Measurements from ENCODE around the gene CACNB2.

The CACNB2 gene

GRCh38 chr10:18240185-18240882, 100.1 kb downstream of the CACNB2 start:
- no peaks in the 10 kb centered on the region for H3K79me2 ChIP-seq (ENCODE audit: low read length)

GRCh38 chr10:18246967-18247366, 106.7 kb downstream of the CACNB2 start:
- Histone ChIP-seq H3K27me3 (ENCODE audit: low read depth, low read length) (peaks cover 4% of the 10 kb centered on the region; the same call in 1 of the 2 replicates), H3K36me3 (replicated peaks; ENCODE audit: low read depth, low read length) (no peaks in the 10 kb centered on the region), H4K20me1 (ENCODE audit: insufficient read depth, low read length) (no peaks in the 10 kb centered on the region), H3K4me2 (ENCODE audit: low read length) (no peak overlapping the region), H3K4me1 (ENCODE audit: low read length) (no peaks in the 10 kb centered on the region), H3K27ac (ENCODE audit: low read length) (no peak overlapping the region), H3K9me3 (ENCODE audit: insufficient read depth, low read length) (no peaks in the 10 kb centered on the region), H3K79me2 (ENCODE audit: low read length) (no peaks in the 10 kb centered on the region), H3K9ac (ENCODE audit: low read length) (no peak overlapping the region), H2AFZ (ENCODE audit: low read depth, low read length) (no peak overlapping the region), H3K4me3 (ENCODE audit: low read length) (no peak overlapping the region)
- no peak for TF ChIP-seq EZH2phosphoT487 (IDR thresholded peaks at IDR 0.05; ENCODE audit: low read depth)
- TF ChIP-seq CTCF (IDR thresholded peaks at IDR 0.05; ENCODE audit: low read depth, low read length), result no peak

More at GRCh38 chr10:18240185-18240882, 100.1 kb downstream of the CACNB2 start:
- Histone ChIP-seq H4K20me1 (ENCODE audit: insufficient read depth, low read length) (no peaks in the 10 kb centered on the region), H3K4me2 (ENCODE audit: low read length) (no peak overlapping the region), H3K27ac (ENCODE audit: low read length) (no peak overlapping the region), H3K4me1 (ENCODE audit: low read length) (no peaks in the 10 kb centered on the region), H3K9ac (ENCODE audit: low read length) (no peak overlapping the region), H3K9me3 (ENCODE audit: insufficient read depth, low read length) (no peaks in the 10 kb centered on the region), H3K4me3 (ENCODE audit: low read length) (no peak overlapping the region), H2AFZ (ENCODE audit: low read depth, low read length) (no peak overlapping the region), H3K27me3 (ENCODE audit: low read depth, low read length) (0 out of 2 replicates have a peak, but pooled peaks cover 3% of the 10 kb centered on the region), H3K36me3 (replicated peaks; ENCODE audit: low read depth, low read length) (no peaks in the 10 kb centered on the region)
- no peak for TF ChIP-seq CTCF (IDR thresholded peaks at IDR 0.05; ENCODE audit: low read depth, low read length)
- TF ChIP-seq EZH2phosphoT487 (IDR thresholded peaks at IDR 0.05; ENCODE audit: low read depth), result no peak

GRCh38 chr10:18252086-18252485, 111.9 kb downstream of the CACNB2 start:
- Histone ChIP-seq H3K9ac (ENCODE audit: low read length) (no peak overlapping the region), H2AFZ (ENCODE audit: low read depth, low read length) (no peak overlapping the region), H3K4me2 (ENCODE audit: low read length) (no peak overlapping the region), H3K27me3 (ENCODE audit: low read depth, low read length) (peaks cover 4% of the 10 kb centered on the region; the same call in 1 of the 2 replicates), H3K27ac (ENCODE audit: low read length) (no peak overlapping the region), H3K4me1 (ENCODE audit: low read length) (no peaks in the 10 kb centered on the region; the same call in 1 of the 2 replicates), H3K9me3 (ENCODE audit: insufficient read depth, low read length) (no peaks in the 10 kb centered on the region), H4K20me1 (ENCODE audit: insufficient read depth, low read length) (no peaks in the 10 kb centered on the region), H3K79me2 (ENCODE audit: low read length) (no peaks in the 10 kb centered on the region), H3K4me3 (ENCODE audit: low read length) (no peak overlapping the region), H3K36me3 (replicated peaks; ENCODE audit: low read depth, low read length) (no peaks in the 10 kb centered on the region)
- no peak for TF ChIP-seq CTCF (IDR thresholded peaks at IDR 0.05; ENCODE audit: low read depth, low read length)
- no peak for TF ChIP-seq EZH2phosphoT487 (IDR thresholded peaks at IDR 0.05; ENCODE audit: low read depth)

GRCh38 chr10:18254086-18254485, 113.9 kb downstream of the CACNB2 start:
- Histone ChIP-seq H3K4me3 (ENCODE audit: low read length) (no peak overlapping the region), H3K27ac (ENCODE audit: low read length) (no peak overlapping the region), H3K36me3 (replicated peaks; ENCODE audit: low read depth, low read length) (no peaks in the 10 kb centered on the region), H3K27me3 (ENCODE audit: low read depth, low read length) (no peaks in the 10 kb centered on the region; the same call in 1 of the 2 replicates), H4K20me1 (ENCODE audit: insufficient read depth, low read length) (no peaks in the 10 kb centered on the region), H3K4me2 (ENCODE audit: low read length) (no peak overlapping the region), H3K9me3 (ENCODE audit: insufficient read depth, low read length) (no peaks in the 10 kb centered on the region), H3K4me1 (ENCODE audit: low read length) (no peaks in the 10 kb centered on the region; the same call in 1 of the 2 replicates), H3K9ac (ENCODE audit: low read length) (no peak overlapping the region), H2AFZ (ENCODE audit: low read depth, low read length) (no peak overlapping the region; the same call in 1 of the 2 replicates), H3K79me2 (ENCODE audit: low read length) (no peaks in the 10 kb centered on the region)
- TF ChIP-seq EZH2phosphoT487 (IDR thresholded peaks at IDR 0.05; ENCODE audit: low read depth), result no peak
- TF ChIP-seq CTCF (IDR thresholded peaks at IDR 0.05; ENCODE audit: low read depth, low read length), result no peak
